K562 (cell line): ENCODE data around the gene XRN2. TPM values are rescaled to one million over a fixed set of nuclear protein-coding genes. Genes with fewer than 3 reads are reported as not detected.

Experiments
- ATAC-seq: fragments of 200-7000 bp; cut with Tn5 transposase; 3 replicates; pipeline ENCODE4 v1.9.1; 2020; ENCODE audit warnings: moderate library complexity
- BruUV-seq: library from RNA; stranded (reverse); fragments of 400-500 nt; replicated peaks from 2 replicates; lab custom pipeline; 2021; lab: Mats Ljungman, UMichigan
- CTCF ChIA-PET: fragments of 300-600 bp; formaldehyde crosslinking; extraction: SDS; loops from one replicate; lab custom pipeline; 2021; ENCODE audit warnings: low intra/inter-chr PET ratio; lab: Yijun Ruan, JAX
- POLR2A ChIA-PET: fragments of 300-600, 350-650 bp; sonication (Branson Sonifier 250); formaldehyde crosslinking; extraction: SDS; loops from one replicate; lab custom pipeline; 2021; ENCODE audit warnings: antibody characterized with exemption, inconsistent platforms; lab: Yijun Ruan, JAX
- DNase-seq, 4 experiments: peaks; one replicate each; pipeline versions ENCODE4 v3.0.0 to v3.0.0-alpha.2; 2011 to 2018; ENCODE audit warnings: low spot score in 3 of 4, mixed read lengths in 3 of 4; ENCODE audit errors: extremely low read depth in 1 of 4
- FAIRE-seq: peaks from 2 replicates; lab custom pipeline; 2011; peaks lifted over from hg19 to GRCh38; lab: Jason Lieb, UNC
- H2AFZ ChIP-seq: 2 replicates; pipeline ENCODE4 v1.6.0; 2011; ENCODE audit warnings: low read depth, low read length, control low read depth, inconsistent platforms
- H3K27ac ChIP-seq: fragments of 200-600 bp; 3 replicates; pipeline ENCODE4 v1.8.0; 2011; ENCODE audit warnings: low read depth, mild to moderate bottlenecking, control low read depth, inconsistent platforms, low read length, moderate library complexity, mixed read lengths; ENCODE audit errors: extremely low read depth
- H3K27me3 ChIP-seq, 2 experiments: fragments of 300-600 bp in 1 of 2; 2 replicates in 1 of 2; 3 replicates in 1 of 2; pipeline versions ENCODE4 v1.6.0 to v1.8.0; 2011; ENCODE audit warnings: inconsistent platforms in 2 of 2, low read length in 2 of 2, mild to moderate bottlenecking in 1 of 2, mixed read lengths in 1 of 2, moderate library complexity in 1 of 2; ENCODE audit not compliant: control insufficient read depth in 2 of 2, insufficient read depth in 2 of 2
- H3K36me3 ChIP-seq: fragments of 300-600 bp; 3 replicates; pipeline ENCODE4 v1.8.0; 2011; ENCODE audit warnings: mild to moderate bottlenecking, low read length, inconsistent platforms; ENCODE audit not compliant: control insufficient read depth, insufficient read depth
- H3K4me1 ChIP-seq, 2 experiments: fragments of 200-600 bp in 1 of 2; replicated peaks in 1 of 2; 2 replicates in 1 of 2; 3 replicates in 1 of 2; pipeline versions ENCODE4 v1.5.1 to v1.8.0; 2011; ENCODE audit warnings: inconsistent platforms in 2 of 2, low read length in 2 of 2, mild to moderate bottlenecking in 1 of 2, mixed read lengths in 1 of 2, moderate library complexity in 1 of 2; ENCODE audit not compliant: control insufficient read depth in 2 of 2, insufficient read depth in 2 of 2
- H3K4me2 ChIP-seq: 2 replicates; pipeline ENCODE4 v1.6.1; 2011; ENCODE audit warnings: low read length, control low read depth, inconsistent platforms, mixed read lengths; ENCODE audit not compliant: insufficient read depth
- H3K4me3 ChIP-seq: fragments of 200-600 bp; sonication (generic), shearing (Covaris generic); 2 replicates; pipeline ENCODE4 v1.5.1; 2016; ENCODE audit warnings: control low read depth, inconsistent platforms
- H3K79me2 ChIP-seq: fragments of 200-600 bp; 3 replicates; pipeline ENCODE4 v1.8.0; 2011; ENCODE audit warnings: low read length, inconsistent platforms; ENCODE audit not compliant: control insufficient read depth, insufficient read depth
- H3K9ac ChIP-seq, 2 experiments: 2 replicates each; pipeline versions ENCODE4 v1.6.0 to v1.6.1; 2011; ENCODE audit warnings: low read depth in 2 of 2, low read length in 2 of 2, control low read depth in 1 of 2, inconsistent platforms in 1 of 2, mild to moderate bottlenecking in 1 of 2, mixed read lengths in 1 of 2; ENCODE audit not compliant: insufficient read depth in 1 of 2
- H3K9me1 ChIP-seq: one replicate; pipeline ENCODE4 v1.6.0; 2011; ENCODE audit warnings: inconsistent platforms, mild to moderate bottlenecking, low read length, moderate library complexity; ENCODE audit not compliant: control insufficient read depth, insufficient read depth
- H3K9me3 ChIP-seq: replicated peaks from 2 replicates; pipeline ENCODE4 v1.5.1; 2011; ENCODE audit warnings: low read depth, low read length, inconsistent platforms; ENCODE audit not compliant: control insufficient read depth, insufficient read depth
- H4K20me1 ChIP-seq: replicated peaks from 2 replicates; pipeline ENCODE4 v1.6.1; 2011; ENCODE audit warnings: low read length, inconsistent platforms, mixed read lengths; ENCODE audit not compliant: control insufficient read depth, insufficient read depth
- ARID1B ChIP-seq: fragments of 450-650 bp; IDR thresholded peaks from 2 replicates; pipeline ENCODE4 v1.6.1; 2016; ENCODE audit warnings: antibody characterized with exemption, mild to moderate bottlenecking, inconsistent platforms
- CSDE1 ChIP-seq, 2 experiments: fragments of 450-650 bp; IDR thresholded peaks; 2 replicates each; pipeline ENCODE4 v1.6.1; 2016; ENCODE audit warnings: mild to moderate bottlenecking in 1 of 2
- CXXC5 ChIP-seq: fragments of 250-450 bp; sonication (Bioruptor Pico); IDR thresholded peaks from 2 replicates; pipeline ENCODE4 v1.8.0; 2022; ENCODE audit warnings: inconsistent platforms, mild to moderate bottlenecking, moderate library complexity
- ETS2 ChIP-seq: IDR thresholded peaks from 2 replicates; pipeline ENCODE4 v1.6.1; 2016; ENCODE audit warnings: borderline replicate concordance, missing genetic modification characterization, mild to moderate bottlenecking, moderate library complexity, missing compliant biosample characterization; ENCODE audit not compliant: poor library complexity, severe bottlenecking
- FOXK2 ChIP-seq, 2 experiments: fragments of 450-650 bp; IDR thresholded peaks in 1 of 2; conservative IDR thresholded peaks in 1 of 2; 2 replicates each; pipeline ENCODE4 v1.6.1; 2016; ENCODE audit warnings: low read depth in 2 of 2, mild to moderate bottlenecking in 1 of 2
- ID3 ChIP-seq, 2 experiments: fragments of 250-450 bp in 1 of 2; fragments of 450-650 bp in 1 of 2; sonication (Bioruptor Pico) in 1 of 2; IDR thresholded peaks; 2 replicates each; pipeline versions ENCODE4 v1.6.1 to v1.8.0; 2016 to 2021; ENCODE audit warnings: mild to moderate bottlenecking in 2 of 2, moderate library complexity in 2 of 2, missing compliant biosample characterization in 1 of 2, missing genetic modification characterization in 1 of 2
- MAFG ChIP-seq: fragments of 450-650 bp; conservative IDR thresholded peaks from 2 replicates; pipeline ENCODE4 v1.6.1; 2016; ENCODE audit warnings: missing genetic modification characterization, missing compliant biosample characterization
- RHOXF2B ChIP-seq: fragments of 250-450 bp; sonication (Bioruptor Pico); conservative IDR thresholded peaks from 2 replicates; pipeline ENCODE4 v1.5.1; 2021
- SIX5 ChIP-seq, 2 experiments: IDR thresholded peaks; 2 replicates each; pipeline ENCODE4 v1.6.1; 2011; ENCODE audit warnings: low read length in 2 of 2, borderline replicate concordance in 1 of 2, low read depth in 1 of 2, mild to moderate bottlenecking in 1 of 2, moderate library complexity in 1 of 2; ENCODE audit not compliant: insufficient read depth in 1 of 2
- SMARCA4 ChIP-seq: fragments of 450-650 bp; IDR thresholded peaks from 2 replicates; pipeline ENCODE4 v1.6.1; 2016
- SMARCE1 ChIP-seq: fragments of 450-650 bp; IDR thresholded peaks from 2 replicates; pipeline ENCODE4 v1.7.1; 2016; ENCODE audit warnings: mild to moderate bottlenecking
- SPI1 ChIP-seq: IDR thresholded peaks from 2 replicates; pipeline ENCODE4 v1.6.1; 2011; ENCODE audit warnings: low read depth, low read length, control low read depth, borderline replicate concordance
- STAT5A ChIP-seq: IDR thresholded peaks from 2 replicates; pipeline ENCODE4 v1.6.1; 2012; ENCODE audit warnings: low read length, inconsistent platforms, borderline replicate concordance
- TRIM24 ChIP-seq, 2 experiments: fragments of 450-650 bp; IDR thresholded peaks; 2 replicates each; pipeline ENCODE4 v1.6.1; 2016
- TRIM28 ChIP-seq: fragments of 450-650 bp; IDR thresholded peaks from 2 replicates; pipeline ENCODE4 v1.6.1; 2017
- USF1 ChIP-seq: sonication (generic); formaldehyde crosslinking; IDR thresholded peaks from 2 replicates; pipeline ENCODE4 v1.9.0; 2022; ENCODE audit warnings: mild to moderate bottlenecking, missing genetic modification reagents
- ZBTB43 ChIP-seq: sonication (generic); formaldehyde crosslinking; IDR thresholded peaks from 2 replicates; pipeline ENCODE4 v1.8.0; 2023; ENCODE audit warnings: mild to moderate bottlenecking, missing genetic modification reagents
- ZNF395 ChIP-seq: fragments of 200-800 bp; sonication (Bioruptor generic); IDR thresholded peaks from 2 replicates; pipeline ENCODE4 v1.6.1; 2017; ENCODE audit warnings: missing genetic modification characterization, missing compliant biosample characterization
- ZNF766 ChIP-seq: fragments of 200-800 bp; sonication (Bioruptor generic); conservative IDR thresholded peaks from 2 replicates; pipeline ENCODE4 v1.6.1; 2016; ENCODE audit warnings: missing genetic modification characterization, missing compliant biosample characterization
- ZSCAN29 ChIP-seq: fragments of 450-650 bp; IDR thresholded peaks from 2 replicates; pipeline ENCODE4 v1.6.1; 2017
- WGBS: fragments of 100-300 bp; shearing (Covaris generic); methylation state at CpG from one replicate; pipeline ENCODE4 v1.1.6; 2016; ENCODE audit warnings: low coverage, mixed read lengths; ENCODE audit not compliant: insufficient coverage; ENCODE audit errors: missing lambda C conversion rate; 5-methylcytosine and 5-hydroxymethylcytosine counted together
- in situ Hi-C: fragments of 300-500 bp; cut with MboI; formaldehyde crosslinking; loops from 4 replicates; pipeline ENCODE4 v1.15.0; 2018; ENCODE audit warnings: inconsistent platforms, mixed read lengths
- intact Hi-C: fragments of 100-400 bp; cut with micrococcal nuclease; formaldehyde crosslinking; loops from 2 replicates; pipeline ENCODE4 v1.14.2; 2022
- polyA plus RNA-seq, 8 experiments: library from polyadenylated mRNA; depleted of rRNA in 4 of 8; stranded (reverse) in 5 of 8; unstranded in 3 of 8; fragments of >200 nt; fragmentation: Nextera tagmentation in 2 of 8; fragmentation: Illumina TruSeq in 1 of 8; extraction: Ambion mirVana in 2 of 8; extraction: Trizol in 1 of 8; gene quantifications; 2 replicates each; pipeline versions ENCODE4 v1.2.1 to v1.2.3, GENCODE V29; 2011 to 2014; ENCODE audit warnings: inconsistent platforms in 1 of 8, missing spikeins in 1 of 8
- total RNA-seq, 7 experiments: library from RNA; depleted of rRNA in 6 of 7; stranded (reverse); fragments of >200 nt in 6 of 7; fragmentation: Illumina TruSeq in 2 of 7; extraction: Trizol in 2 of 7; gene quantifications; 2 replicates each; pipeline versions ENCODE4 v1.2.1 to v1.2.3, GENCODE V29; 2011 to 2021; ENCODE audit warnings: low replicate concordance in 1 of 7

XRN2 gene
- total and polyA plus RNA-seq, 9 of the 15 experiments (the other 6 are each of a cell fraction or from before 2014, with no cell fraction given): 41.8 to 67.3 (median 51.4) TPM

- peak overlapping the region in 1 of 2 experiments; percentile 56; a peak in 2 of 4 replicates for H3K9ac ChIP-seq
- peaks cover 25% of the 10 kb centered on the region; the same call in 2 of the 3 replicates for H3K36me3 ChIP-seq
- no peaks in the 10 kb centered on the region for H3K27me3 ChIP-seq
- intact Hi-C loops: no loop called here
- BruUV-seq: no TSS peak
- FAIRE-seq: peak; percentile 37
- H2AFZ ChIP-seq: no peak overlapping the region
- 0% methylated on average over 1 of the region's 1 CpG for WGBS
- ATAC-seq: peak; percentile 72
- DNase-seq: peak in 2 of 4 experiments; percentile 28 to 53
- H3K9me3 ChIP-seq: no peaks in the 10 kb centered on the region; the same call in 1 of the 2 replicates
- peaks cover 96% of the 10 kb centered on the region for H3K79me2 ChIP-seq
- H3K4me1 ChIP-seq: peaks cover 7 to 39% of the 10 kb centered on the region in 2 experiments
- H3K27ac ChIP-seq: peak overlapping the region; percentile 81
- in situ Hi-C loops: no loop called here
- POLR2A ChIA-PET: interaction anchor here (1.7 to 2.3 kb wide), 2 partner anchors 13 to 21 kb away, joined by 4 to 14 read pairs; partner anchors contain the start of gene XRN2
- H3K4me2 ChIP-seq: peak overlapping the region; percentile 53
- no peaks in the 10 kb centered on the region for H4K20me1 ChIP-seq
- H3K9me1 ChIP-seq: no peaks in the 10 kb centered on the region
- CTCF ChIA-PET: no interaction called here
- peak overlapping the region; percentile 5; the same call in 1 of the 2 replicates for H3K4me3 ChIP-seq
- peak; percentile 87 for TF ChIP-seq SPI1
- 0 out of 2 replicates have a peak, but pooled peaks have one; percentile 39 for TF ChIP-seq ZNF395
- TF ChIP-seq ETS2: no peak
- peak; percentile 78 for TF ChIP-seq SMARCA4
- TF ChIP-seq ARID1B: peak; percentile 83
- TF ChIP-seq RHOXF2B (CRISPR knock-in tag): no peak
- peak; percentile 33; the same call in 1 of the 2 replicates for TF ChIP-seq STAT5A
- TF ChIP-seq TRIM24 (IDR thresholded peaks at IDR 0.05): no peak
- TF ChIP-seq ZNF766: no peak
- no peak for TF ChIP-seq ZBTB43 (CRISPR knock-in tag)
- TF ChIP-seq FOXK2 (conservative IDR thresholded peaks at IDR 0.05 in 1 of 2, IDR thresholded peaks at IDR 0.05 in 1 of 2; ENCODE audit: low read depth in 2 of 2): 0 out of 4 replicates have a peak, but pooled peaks of 1 of the 2 experiments have one; percentile 43
- peak; percentile 81 for TF ChIP-seq SMARCE1
- no peak for TF ChIP-seq ZSCAN29
- no peak for TF ChIP-seq CSDE1 (IDR thresholded peaks at IDR 0.05)
- no peak for TF ChIP-seq TRIM28
- peak; percentile 27; the same call in 1 of the 2 replicates for TF ChIP-seq MAFG (tag)
- no peak for TF ChIP-seq USF1 (CRISPR knock-in tag)
- no peak for TF ChIP-seq ID3 (CRISPR knock-in tag; IDR thresholded peaks at IDR 0.05)
- TF ChIP-seq ID3 (tag; IDR thresholded peaks at IDR 0.05): no peak
- no peak for TF ChIP-seq CXXC5 (CRISPR knock-in tag)
- no peak for TF ChIP-seq SIX5 (IDR thresholded peaks at IDR 0.05; ENCODE audit: borderline replicate concordance in 1 of 2, insufficient read depth in 1 of 2, low read depth in 1 of 2, low read length in 2 of 2)
Measured at GRCh38 chr20:21325296-21325695, 22.2 kb downstream of the XRN2 start.
